H1 (cell line): ENCODE measurements around the gene SERPING1. TPM values are rescaled to one million over a fixed set of nuclear protein-coding genes. Genes with fewer than 3 reads are reported as not detected.

Source experiments
- CTCF ChIA-PET: fragments of 300-600 bp; sonication (Branson Sonifier 250); formaldehyde crosslinking; loops from one replicate; lab custom pipeline; 2021; ENCODE audit not compliant: partially characterized antibody; lab: Charles Lee
- POLR2A ChIA-PET: fragments of 300-600 bp; sonication (Branson Sonifier 250); formaldehyde crosslinking; loops from one replicate; lab custom pipeline; 2021; ENCODE audit warnings: inconsistent platforms; ENCODE audit not compliant: partially characterized antibody; lab: Charles Lee
- DNase-seq, 2 experiments: peaks; one replicate each; pipeline versions ENCODE4 v3.0.0 to v3.0.0-alpha.2; 2010 to 2022; ENCODE audit warnings: low spot score in 2 of 2, low read depth in 1 of 2, mixed read lengths in 1 of 2
- FAIRE-seq: peaks from 2 replicates; lab custom pipeline; 2011; peaks lifted over from hg19 to GRCh38; lab: Jason Lieb, UNC
- H2AFZ ChIP-seq: 2 replicates; pipeline ENCODE4 v1.8.1; 2012; ENCODE audit warnings: low read length, inconsistent platforms
- H2AK5ac ChIP-seq: 2 replicates; pipeline ENCODE4 v1.6.1; 2013; ENCODE audit warnings: low read depth, low read length
- H2BK120ac ChIP-seq: replicated peaks from 2 replicates; pipeline ENCODE3; 2013; ENCODE audit warnings: low read depth, low read length, inconsistent platforms
- H2BK12ac ChIP-seq: 2 replicates; pipeline ENCODE4 v1.6.1; 2013; ENCODE audit warnings: low read depth, low read length
- H2BK15ac ChIP-seq: 2 replicates; pipeline ENCODE4 v1.6.1; 2013; ENCODE audit warnings: low read length
- H2BK20ac ChIP-seq: 2 replicates; pipeline ENCODE4 v1.6.1; 2013; ENCODE audit warnings: low read length
- H2BK5ac ChIP-seq: 2 replicates; pipeline ENCODE4 v1.6.1; 2013; ENCODE audit warnings: low read depth, low read length
- H3K14ac ChIP-seq: 2 replicates; pipeline ENCODE4 v1.6.1; 2013; ENCODE audit warnings: inconsistent platforms; ENCODE audit not compliant: insufficient read length
- H3K18ac ChIP-seq: 2 replicates; pipeline ENCODE4 v1.6.1; 2013; ENCODE audit warnings: low read length; ENCODE audit errors: extremely low read depth
- H3K23ac ChIP-seq: 2 replicates; pipeline ENCODE4 v1.6.1; 2013; ENCODE audit warnings: inconsistent platforms; ENCODE audit not compliant: insufficient read length
- H3K23me2 ChIP-seq: 2 replicates; pipeline ENCODE4 v1.6.1; 2013; ENCODE audit warnings: low read depth, low read length
- H3K27ac ChIP-seq: 2 replicates; pipeline ENCODE4 v1.6.1; 2011; ENCODE audit warnings: low read depth, low read length, inconsistent platforms
- H3K27me3 ChIP-seq, 4 experiments: replicated peaks in 1 of 4; 1 replicate in 1 of 4; 2 replicates in 3 of 4; pipeline versions ENCODE4 v1.6.1 to v1.8.1; 2011 to 2013; ENCODE audit warnings: low read length in 3 of 4, mild to moderate bottlenecking in 3 of 4, inconsistent platforms in 2 of 4, mixed read lengths in 2 of 4, moderate library complexity in 1 of 4; ENCODE audit not compliant: control insufficient read depth in 3 of 4, insufficient read depth in 3 of 4; ENCODE audit errors: extremely low read depth in 1 of 4
- H3K36me3 ChIP-seq, 4 experiments: 2 replicates each; pipeline versions ENCODE4 v1.6.1 to v1.8.1; 2011 to 2013; ENCODE audit warnings: mild to moderate bottlenecking in 4 of 4, low read length in 3 of 4, moderate library complexity in 2 of 4, control low read depth in 1 of 4, inconsistent platforms in 1 of 4; ENCODE audit not compliant: insufficient read depth in 4 of 4, control insufficient read depth in 2 of 4
- H3K4ac ChIP-seq: replicated peaks from 2 replicates; pipeline ENCODE3; 2013; ENCODE audit warnings: low read length, low read depth, mixed read lengths, inconsistent platforms; ENCODE audit not compliant: insufficient read length
- H3K4me1 ChIP-seq, 4 experiments: replicated peaks in 1 of 4; 1 replicate in 1 of 4; 2 replicates in 3 of 4; pipeline versions ENCODE4 v1.6.1 to v1.8.1; 2011 to 2013; ENCODE audit warnings: low read length in 3 of 4, inconsistent platforms in 2 of 4, mixed read lengths in 1 of 4; ENCODE audit not compliant: insufficient read depth in 4 of 4, control insufficient read depth in 3 of 4
- H3K4me2 ChIP-seq, 2 experiments: 2 replicates each; pipeline versions ENCODE4 v1.6.1 to v1.8.1; 2011 to 2013; ENCODE audit warnings: low read depth in 2 of 2, low read length in 2 of 2, control low read depth in 1 of 2, inconsistent platforms in 1 of 2, mild to moderate bottlenecking in 1 of 2; ENCODE audit not compliant: insufficient read depth in 1 of 2
- H3K4me3 ChIP-seq, 4 experiments: fragments of 200-600, 300-600 bp in 1 of 4; sonication (generic), shearing (Covaris generic), sonication (Bioruptor Twin) in 1 of 4; 2 replicates each; pipeline versions ENCODE4 v1.5.1 to v1.8.1; 2011 to 2016; ENCODE audit warnings: low read length in 4 of 4, low read depth in 3 of 4, control low read depth in 2 of 4, inconsistent platforms in 2 of 4, mild to moderate bottlenecking in 2 of 4, mixed read lengths in 1 of 4, moderate library complexity in 1 of 4; ENCODE audit not compliant: insufficient read depth in 2 of 4; ENCODE audit errors: extremely low read depth in 1 of 4
- H3K56ac ChIP-seq: replicated peaks from 2 replicates; pipeline ENCODE3; 2013; ENCODE audit warnings: low read depth, mild to moderate bottlenecking, mixed read lengths, low read length, inconsistent platforms; ENCODE audit not compliant: insufficient read length
- H3K79me1 ChIP-seq: 2 replicates; pipeline ENCODE4 v1.6.1; 2013; ENCODE audit warnings: low read depth, low read length, control low read depth
- H3K79me2 ChIP-seq, 2 experiments: 2 replicates each; pipeline versions ENCODE4 v1.6.1 to v1.8.1; 2012 to 2013; ENCODE audit warnings: low read length in 2 of 2, mild to moderate bottlenecking in 2 of 2, inconsistent platforms in 1 of 2; ENCODE audit not compliant: insufficient read depth in 2 of 2, control insufficient read depth in 1 of 2
- H3K9ac ChIP-seq, 4 experiments: replicated peaks in 1 of 4; 1 replicate in 1 of 4; 2 replicates in 3 of 4; pipeline versions ENCODE4 v1.6.1 to v1.8.1; 2011 to 2013; ENCODE audit warnings: low read depth in 3 of 4, low read length in 3 of 4, control low read depth in 2 of 4, mild to moderate bottlenecking in 2 of 4, moderate library complexity in 2 of 4, inconsistent platforms in 1 of 4; ENCODE audit errors: extremely low read depth in 1 of 4
- H3K9me3 ChIP-seq, 2 experiments: 2 replicates each; pipeline versions ENCODE4 v1.6.1 to v1.8.1; 2012 to 2013; ENCODE audit warnings: mild to moderate bottlenecking in 2 of 2, moderate library complexity in 2 of 2, control low read depth in 1 of 2, inconsistent platforms in 1 of 2, low read depth in 1 of 2, low read length in 1 of 2, mixed read lengths in 1 of 2; ENCODE audit not compliant: insufficient read depth in 2 of 2
- H4K20me1 ChIP-seq, 2 experiments: replicated peaks in 1 of 2; 2 replicates each; pipeline versions ENCODE3 to v1.8.1; 2011 to 2013; ENCODE audit warnings: inconsistent platforms in 2 of 2, low read length in 2 of 2, mild to moderate bottlenecking in 1 of 2; ENCODE audit not compliant: insufficient read depth in 2 of 2, control insufficient read depth in 1 of 2
- H4K5ac ChIP-seq: 2 replicates; pipeline ENCODE4 v1.6.1; 2013; ENCODE audit warnings: low read length, low read depth, mixed read lengths, inconsistent platforms; ENCODE audit not compliant: insufficient read length
- H4K8ac ChIP-seq: 2 replicates; pipeline ENCODE4 v1.8.0; 2013; ENCODE audit warnings: mild to moderate bottlenecking, moderate library complexity, low read length, inconsistent platforms; ENCODE audit not compliant: insufficient read depth; ENCODE audit errors: extremely low read depth
- H4K91ac ChIP-seq: replicated peaks from 2 replicates; pipeline ENCODE3; 2013; ENCODE audit warnings: low read length, mixed read lengths, inconsistent platforms; ENCODE audit not compliant: insufficient read length
- BCL11A ChIP-seq, 2 experiments: IDR thresholded peaks; one replicate each; pipeline ENCODE4 v1.6.1; 2011; ENCODE audit warnings: low read depth in 2 of 2, low read length in 2 of 2, mild to moderate bottlenecking in 2 of 2
- EGR1 ChIP-seq: IDR thresholded peaks from 2 replicates; pipeline ENCODE4 v1.6.1; 2011; ENCODE audit warnings: low read depth, low read length, borderline replicate concordance
- RBBP5 ChIP-seq: IDR thresholded peaks from 2 replicates; pipeline ENCODE4 v1.7.1; 2012; ENCODE audit warnings: low read depth, mild to moderate bottlenecking, inconsistent platforms, low read length, moderate library complexity, borderline replicate concordance
- SAP30 ChIP-seq: fragments of 300-600 bp; sonication (generic); IDR thresholded peaks from 2 replicates; pipeline ENCODE4 v1.7.1; 2012; ENCODE audit warnings: low read length, moderate library complexity, mild to moderate bottlenecking, inconsistent platforms; ENCODE audit not compliant: insufficient read depth, insufficient replicate concordance
- SRF ChIP-seq: IDR thresholded peaks from 2 replicates; pipeline ENCODE4 v1.6.1; 2011; ENCODE audit warnings: mild to moderate bottlenecking, low read depth, low read length, moderate library complexity
- TBP ChIP-seq: IDR thresholded peaks from 2 replicates; pipeline ENCODE4 v1.6.1; 2011; ENCODE audit warnings: low read depth, low read length, improper control_type of control experiment
- WGBS, 2 experiments: shearing (Covaris generic) in 1 of 2; methylation state at CpG; one replicate each; pipeline versions ENCODE4 v1.1.6 to v1.1.7; 2013 to 2015; ENCODE audit warnings: low lambda C conversion rate in 2 of 2, mixed read lengths in 2 of 2, inconsistent platforms in 1 of 2, low coverage in 1 of 2, missing lambda C conversion rate in 1 of 2; ENCODE audit not compliant: insufficient replicate concordance in 2 of 2, insufficient coverage in 1 of 2, insufficient read length in 1 of 2; ENCODE audit errors: extremely low coverage in 1 of 2, missing lambda C conversion rate in 1 of 2; 5-methylcytosine and 5-hydroxymethylcytosine counted together
- polyA plus RNA-seq, 7 experiments: library from polyadenylated mRNA; depleted of rRNA in 3 of 7; stranded (reverse) in 5 of 7; unstranded in 2 of 7; fragments of >200 nt in 5 of 7; fragments of 200-250 nt in 2 of 7; gene quantifications; 1 replicate in 5 of 7; 2 replicates in 1 of 7; 4 replicates in 1 of 7; pipeline versions ENCODE4 v1.2.1 to v1.2.3, GENCODE V29; 2011 to 2013; ENCODE audit warnings: missing spikeins in 2 of 7, mixed read lengths in 2 of 7
- total RNA-seq: library from RNA; stranded (reverse); fragmentation: NEBNext Ultra II Directional; extraction: Animal tissue kit (Norgen Biotek cat#: 25700); gene quantifications from 2 replicates; pipeline ENCODE4 v1.2.1, GENCODE V29; 2021

Gene SERPING1
- total and polyA plus RNA-seq, 2 of the 8 experiments (the other 6 are each of a cell fraction or from before 2014, with no cell fraction given), result 50.9 to 54.8 TPM

DNA sequence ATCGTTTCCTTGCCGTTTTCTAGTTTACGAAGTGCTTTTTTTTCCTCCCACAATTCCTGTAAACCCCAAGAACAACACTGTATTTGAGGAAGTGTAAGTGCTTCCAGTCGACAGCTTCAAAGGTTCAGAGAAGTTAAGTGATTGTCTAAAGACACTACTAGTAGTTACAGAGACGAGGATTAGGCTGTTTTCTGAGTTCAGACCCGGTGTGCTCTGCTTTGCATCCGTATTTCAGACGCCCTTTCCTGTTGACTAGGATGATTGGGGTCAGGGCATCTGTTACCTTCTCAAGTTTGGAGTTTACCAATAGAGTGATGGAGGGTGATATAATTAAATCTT, 60.5 kb downstream of the SERPING1 start:
- peaks cover 4% of the 10 kb centered on the region; the same call in 1 of the 2 replicates for H3K79me1 ChIP-seq
- H2BK12ac ChIP-seq, result no peak overlapping the region
- TF ChIP-seq EGR1 (no peak), SAP30 (peak; percentile 18), SRF (no peak), RBBP5 (no peak), BCL11A (IDR thresholded peaks at IDR 0.05; ENCODE audit: low read depth in 2 of 2, low read length in 2 of 2) (no peak), TBP (no peak)
- peaks cover 2 to 3% of the 10 kb centered on the region in 2 experiments for H4K20me1 ChIP-seq
- 0 out of 2 replicates have a peak overlapping the region, but pooled peaks have one; percentile 38 for H2AFZ ChIP-seq
- H3K27me3 ChIP-seq, result no peaks in the 10 kb centered on the region; a peak in 2 of 7 replicates
- H3K4me1 ChIP-seq, result no peaks in the 10 kb centered on the region; a peak in 2 of 7 replicates
- H4K91ac ChIP-seq, result no peak overlapping the region
- H3K79me2 ChIP-seq, result peaks cover 0 to 20% of the 10 kb centered on the region in 2 experiments; a peak in 3 of 4 replicates
- no peak overlapping the region for H3K56ac ChIP-seq
- peak overlapping the region; percentile 86 to 99 (median 92) for H3K4me3 ChIP-seq
- peak overlapping the region; percentile 68 to 92 for H3K4me2 ChIP-seq
- H2BK15ac ChIP-seq, result no peak overlapping the region
- FAIRE-seq, result no peak
- POLR2A ChIA-PET, result interaction anchor here (0.8 to 29.6 kb wide), 5 partner anchors 9 to 182 kb away, joined by 3 to 1546 read pairs (median 13); partner anchors contain the start of genes SERPING1, YPEL4 and ZDHHC5
- no peak overlapping the region for H3K18ac ChIP-seq
- 3% methylated on average over 8 of the region's 8 CpGs; no CpG with 5 or more reads in 1 of the 2 experiments for WGBS, 2 experiments
- H3K23ac ChIP-seq, result no peak overlapping the region
- peaks cover 4% of the 10 kb centered on the region for H3K23me2 ChIP-seq
- no peak overlapping the region for H4K5ac ChIP-seq
- H3K14ac ChIP-seq, result no peak overlapping the region
- H3K9ac ChIP-seq, result peak overlapping the region; percentile 69 to 91 (median 80); a peak in 6 of 7 replicates
- H3K36me3 ChIP-seq, result peaks cover 3 to 25% (median 19%) of the 10 kb centered on the region in 4 experiments; a peak in 6 of 8 replicates
- CTCF ChIA-PET, result interaction anchor here (0.5 to 2.7 kb wide), 3 partner anchors 9 to 133 kb away, joined by 3 to 10 read pairs (median 4); partner anchors contain the start of gene UBE2L6
- no peak overlapping the region for H4K8ac ChIP-seq
- no peak overlapping the region for H3K27ac ChIP-seq
- no peak overlapping the region for H2BK5ac ChIP-seq
- no peak overlapping the region for H2BK20ac ChIP-seq
- no peak overlapping the region for H2AK5ac ChIP-seq
- no peak overlapping the region for H3K4ac ChIP-seq
- no peak for DNase-seq
- no peaks in the 10 kb centered on the region for H3K9me3 ChIP-seq
- H2BK120ac ChIP-seq, result no peak overlapping the region
